Endothelial cell of umbilical vein (primary cell): Measurements from ENCODE around the gene SLCO2B1. TPM values are rescaled to one million over a fixed set of nuclear protein-coding genes. Genes with fewer than 3 reads are reported as not detected.

Source experiments
- BruUV-seq: library from RNA; stranded (reverse); fragments of 400-500 nt; replicated peaks from 2 replicates; lab custom pipeline; 2021; lab: Mats Ljungman, UMichigan
- CTCF ChIA-PET: fragments of 300-600, 350-600 bp; sonication (Branson Sonifier 250); formaldehyde crosslinking; loops from one replicate; lab custom pipeline; 2021; ENCODE audit warnings: antibody characterized with exemption, inconsistent platforms; lab: Charles Lee
- POLR2A ChIA-PET: fragments of 300-600, 350-600 bp; sonication (Branson Sonifier 250); formaldehyde crosslinking; loops from one replicate; lab custom pipeline; 2021; ENCODE audit warnings: antibody characterized with exemption, inconsistent platforms; lab: Charles Lee
- DNase-seq: peaks from one replicate; pipeline ENCODE4 v3.0.0-alpha.2; 2011; ENCODE audit warnings: low read depth, low spot score
- FAIRE-seq: peaks from 2 replicates; lab custom pipeline; 2011; peaks lifted over from hg19 to GRCh38; lab: Jason Lieb, UNC
- H2AFZ ChIP-seq: 2 replicates; pipeline ENCODE4 v1.6.0; 2012; ENCODE audit warnings: low read depth, low read length, control low read depth, inconsistent platforms
- H3K27ac ChIP-seq: 2 replicates; pipeline ENCODE4 v1.5.1; 2011; ENCODE audit warnings: low read depth, mild to moderate bottlenecking, control low read depth, low read length, moderate library complexity; ENCODE audit not compliant: insufficient read depth
- H3K27me3 ChIP-seq, 2 experiments: 2 replicates each; pipeline versions ENCODE4 v1.6.0 to v1.6.1; 2011; ENCODE audit warnings: low read length in 2 of 2, mixed read lengths in 1 of 2; ENCODE audit not compliant: control insufficient read depth in 2 of 2, insufficient read depth in 2 of 2
- H3K36me3 ChIP-seq, 2 experiments: 2 replicates in 1 of 2; 3 replicates in 1 of 2; pipeline ENCODE4 v1.5.1; 2011; ENCODE audit warnings: low read length in 2 of 2, mild to moderate bottlenecking in 1 of 2, moderate library complexity in 1 of 2; ENCODE audit not compliant: control insufficient read depth in 2 of 2, insufficient read depth in 2 of 2; ENCODE audit errors: extremely low read depth in 1 of 2
- H3K4me1 ChIP-seq: 3 replicates; pipeline ENCODE4 v1.5.1; 2011; ENCODE audit warnings: mild to moderate bottlenecking, low read length; ENCODE audit not compliant: control insufficient read depth, insufficient read depth; ENCODE audit errors: extremely low read depth
- H3K4me2 ChIP-seq: 2 replicates; pipeline ENCODE4 v1.6.1; 2011; ENCODE audit warnings: low read length, control low read depth, mixed read lengths; ENCODE audit not compliant: insufficient read depth
- H3K4me3 ChIP-seq, 3 experiments: fragments of 200-600 bp in 1 of 3; sonication (generic), shearing (Covaris generic) in 1 of 3; replicated peaks in 1 of 3; 2 replicates each; pipeline ENCODE4 v1.5.1; 2011 to 2016; ENCODE audit warnings: control low read depth in 3 of 3, low read length in 3 of 3, mild to moderate bottlenecking in 2 of 3, inconsistent platforms in 1 of 3, low read depth in 1 of 3, moderate library complexity in 1 of 3; ENCODE audit not compliant: insufficient read depth in 1 of 3
- H3K79me2 ChIP-seq: 2 replicates; pipeline ENCODE4 v1.6.0; 2012; ENCODE audit warnings: low read length, inconsistent platforms; ENCODE audit not compliant: control insufficient read depth, insufficient read depth
- H3K9ac ChIP-seq: replicated peaks from 2 replicates; pipeline ENCODE3; 2011; ENCODE audit warnings: low read length, control low read depth; ENCODE audit not compliant: insufficient read depth; ENCODE audit errors: extremely low read depth
- H3K9me1 ChIP-seq: replicated peaks from 3 replicates; pipeline ENCODE4 v1.6.0; 2011; ENCODE audit warnings: mild to moderate bottlenecking, low read length; ENCODE audit not compliant: control insufficient read depth, insufficient read depth; ENCODE audit errors: extremely low read depth
- H3K9me3 ChIP-seq: replicated peaks from 2 replicates; pipeline ENCODE4 v1.5.1; 2012; ENCODE audit warnings: low read length, inconsistent platforms; ENCODE audit not compliant: control insufficient read depth, insufficient read depth
- H4K20me1 ChIP-seq: replicated peaks from 2 replicates; pipeline ENCODE3; 2011; ENCODE audit warnings: mild to moderate bottlenecking, low read length; ENCODE audit not compliant: control insufficient read depth, insufficient read depth; ENCODE audit errors: extremely low read depth
- EZH2 ChIP-seq: IDR thresholded peaks from 2 replicates; pipeline ENCODE4 v1.6.1; 2012; ENCODE audit warnings: borderline replicate concordance, low read depth, mild to moderate bottlenecking, moderate library complexity, low read length, inconsistent platforms; ENCODE audit not compliant: severe bottlenecking
- FOS ChIP-seq: IDR thresholded peaks from 2 replicates; pipeline ENCODE4 v1.6.1; 2011; ENCODE audit warnings: mild to moderate bottlenecking, low read length, moderate library complexity, borderline replicate concordance; ENCODE audit not compliant: insufficient read depth
- GATA2 ChIP-seq: IDR thresholded peaks from 2 replicates; pipeline ENCODE4 v1.7.0; 2011; ENCODE audit warnings: low read depth, mild to moderate bottlenecking, moderate library complexity, mixed read lengths, low read length; ENCODE audit not compliant: insufficient read length, insufficient read depth
- JUN ChIP-seq: IDR thresholded peaks from 2 replicates; pipeline ENCODE4 v1.6.1; 2011; ENCODE audit warnings: borderline replicate concordance, low read depth; ENCODE audit not compliant: insufficient read length, insufficient read depth
- MAX ChIP-seq: IDR thresholded peaks from 2 replicates; pipeline ENCODE4 v1.6.1; 2011; ENCODE audit not compliant: insufficient read depth, insufficient read length
- MYC ChIP-seq: IDR thresholded peaks from one replicate; pipeline ENCODE4 v1.6.1; 2011; ENCODE audit warnings: mild to moderate bottlenecking, low read depth, low read length
- POLR2A ChIP-seq: IDR thresholded peaks from 2 replicates; pipeline ENCODE4 v1.6.1; 2012; ENCODE audit warnings: low read depth, mild to moderate bottlenecking, control low read depth, low read length
- POLR2AphosphoS5 ChIP-seq: IDR thresholded peaks from 2 replicates; pipeline ENCODE4 v1.6.1; 2012; ENCODE audit warnings: low read depth, mild to moderate bottlenecking, control low read depth, low read length, moderate library complexity; ENCODE audit not compliant: insufficient read depth
- dilution Hi-C: fragments of 300-500 bp; cut with MboI; formaldehyde crosslinking; loops from one replicate; pipeline ENCODE4 v1.15.0; 2019; ENCODE audit warnings: low sequenced_read_pairs; ENCODE audit not compliant: extremely low pct_ligation_motif_present
- intact Hi-C: fragments of 100-400 bp; cut with micrococcal nuclease; formaldehyde crosslinking; loops from one replicate; pipeline ENCODE4 v1.10.0; 2022
- polyA plus RNA-seq, 4 experiments: library from polyadenylated mRNA; depleted of rRNA in 3 of 4; stranded (reverse) in 3 of 4; unstranded in 1 of 4; fragments of >200 nt; gene quantifications; 2 replicates each; pipeline versions ENCODE4 v1.2.1 to v1.2.3, GENCODE V29; 2011 to 2012; ENCODE audit warnings: missing spikeins in 1 of 4
- total RNA-seq: library from RNA; stranded (reverse); gene quantifications from 2 replicates; pipeline ENCODE4 v1.2.3, GENCODE V29; 2021
- TF ChIP-seq, protein P1 (sequence below), 2 donors: IDR thresholded peaks; 1 replicate in 1 of 2; 2 replicates in 1 of 2; pipeline ENCODE4 v1.5.1; 2011; ENCODE audit warnings: low read length in 2 of 2, mild to moderate bottlenecking in 2 of 2, moderate library complexity in 2 of 2, control low read depth in 1 of 2, inconsistent platforms in 1 of 2, low read depth in 1 of 2; ENCODE audit not compliant: insufficient read depth in 1 of 2; ENCODE audit errors: extremely low read depth in 1 of 2

SLCO2B1 gene
- total and polyA plus RNA-seq, 2 donors (not counting 3 experiments of a cell fraction or from before 2014, with no cell fraction given): 0.04 TPM; not detected in 1

GRCh38 chr11:75246006-75246670, 95.2 kb downstream of the SLCO2B1 start:
- intact Hi-C loops (no loop called here), dilution Hi-C loops (no loop called here)
- no peak for FAIRE-seq
- H3K4me1 ChIP-seq: peaks cover 3% of the 10 kb centered on the region
- no peaks in the 10 kb centered on the region for H3K9me1 ChIP-seq
- no peaks in the 10 kb centered on the region for H3K79me2 ChIP-seq
- H3K27ac ChIP-seq: no peak overlapping the region
- peaks cover 26 to 33% of the 10 kb centered on the region in 2 experiments for H3K27me3 ChIP-seq
- no peak for DNase-seq
- TF ChIP-seq MYC: no peak
- TF ChIP-seq POLR2A: no peak
- no peak for TF ChIP-seq FOS
- no peak overlapping the region for H3K4me2 ChIP-seq
- no TSS peak for BruUV-seq
- H3K9ac ChIP-seq: no peak overlapping the region
- no peak overlapping the region for H2AFZ ChIP-seq
- POLR2A ChIA-PET: no interaction called here
- no peaks in the 10 kb centered on the region for H4K20me1 ChIP-seq
- no peaks in the 10 kb centered on the region for H3K9me3 ChIP-seq
- H3K36me3 ChIP-seq: no peaks in the 10 kb centered on the region
- CTCF ChIA-PET: interaction anchor here (1.3 to 9.5 kb wide), 6 partner anchors 32 to 314 kb away, joined by 4 to 507 read pairs (median 9); no protein-coding TSS in a partner anchor
- no peak overlapping the region for H3K4me3 ChIP-seq

DNA sequence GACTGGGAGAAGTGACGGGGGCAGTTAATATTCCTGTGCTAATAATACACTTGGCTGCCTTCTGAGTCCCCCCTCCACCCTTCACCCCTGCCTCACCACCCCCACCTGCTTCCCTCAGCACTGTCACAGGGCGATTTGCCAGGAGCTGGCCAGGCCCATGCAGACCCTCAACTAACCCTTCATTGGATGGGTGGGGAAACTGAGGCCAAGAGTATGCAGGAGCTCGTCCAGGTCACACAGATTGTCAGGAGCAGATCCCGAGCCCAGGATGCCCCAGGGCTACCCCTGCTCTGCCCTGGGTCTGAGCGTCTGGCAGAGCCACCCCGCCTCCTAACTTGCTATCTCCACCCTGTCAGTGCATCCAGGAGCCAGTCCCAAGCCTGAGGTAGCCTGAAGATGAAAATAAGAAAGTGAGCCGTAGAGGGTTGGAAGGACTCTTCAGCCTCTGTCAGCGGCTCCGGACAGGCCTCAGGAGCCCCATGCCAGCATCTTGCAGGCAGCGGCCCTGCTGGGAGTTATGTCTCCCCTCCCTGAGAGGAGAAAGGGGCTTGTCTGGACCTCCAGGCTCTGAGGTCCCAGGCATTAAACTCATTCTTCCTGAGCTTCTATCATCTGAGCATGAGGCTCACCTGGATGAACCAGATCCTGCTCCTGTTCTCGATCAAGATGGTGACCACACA, 95.9 kb downstream of the SLCO2B1 start:
- FAIRE-seq (no peak), DNase-seq (no peak)
- no TSS peak for BruUV-seq
- Histone ChIP-seq H3K4me3 (no peak overlapping the region), H3K27ac (no peak overlapping the region), H3K9me3 (no peaks in the 10 kb centered on the region), H3K9ac (no peak overlapping the region), H3K27me3 (peaks cover 26 to 33% of the 10 kb centered on the region in 2 experiments), H3K4me2 (no peak overlapping the region), H3K9me1 (no peaks in the 10 kb centered on the region), H3K4me1 (peaks cover 3% of the 10 kb centered on the region), H2AFZ (no peak overlapping the region), H4K20me1 (no peaks in the 10 kb centered on the region), H3K36me3 (no peaks in the 10 kb centered on the region), H3K79me2 (no peaks in the 10 kb centered on the region)
- dilution Hi-C loops (no loop called here), intact Hi-C loops (no loop called here)
- POLR2A ChIA-PET: no interaction called here
- CTCF ChIA-PET: interaction anchor here (1.3 to 9.5 kb wide), 7 partner anchors 8 to 315 kb away, joined by 4 to 507 read pairs (median 15); no protein-coding TSS in a partner anchor
- TF ChIP-seq JUN (no peak), EZH2 (no peak), POLR2AphosphoS5 (no peak), MAX (no peak), GATA2 (no peak), MYC (no peak), POLR2A (no peak), FOS (no peak)
- TF ChIP-seq, protein P1, sequence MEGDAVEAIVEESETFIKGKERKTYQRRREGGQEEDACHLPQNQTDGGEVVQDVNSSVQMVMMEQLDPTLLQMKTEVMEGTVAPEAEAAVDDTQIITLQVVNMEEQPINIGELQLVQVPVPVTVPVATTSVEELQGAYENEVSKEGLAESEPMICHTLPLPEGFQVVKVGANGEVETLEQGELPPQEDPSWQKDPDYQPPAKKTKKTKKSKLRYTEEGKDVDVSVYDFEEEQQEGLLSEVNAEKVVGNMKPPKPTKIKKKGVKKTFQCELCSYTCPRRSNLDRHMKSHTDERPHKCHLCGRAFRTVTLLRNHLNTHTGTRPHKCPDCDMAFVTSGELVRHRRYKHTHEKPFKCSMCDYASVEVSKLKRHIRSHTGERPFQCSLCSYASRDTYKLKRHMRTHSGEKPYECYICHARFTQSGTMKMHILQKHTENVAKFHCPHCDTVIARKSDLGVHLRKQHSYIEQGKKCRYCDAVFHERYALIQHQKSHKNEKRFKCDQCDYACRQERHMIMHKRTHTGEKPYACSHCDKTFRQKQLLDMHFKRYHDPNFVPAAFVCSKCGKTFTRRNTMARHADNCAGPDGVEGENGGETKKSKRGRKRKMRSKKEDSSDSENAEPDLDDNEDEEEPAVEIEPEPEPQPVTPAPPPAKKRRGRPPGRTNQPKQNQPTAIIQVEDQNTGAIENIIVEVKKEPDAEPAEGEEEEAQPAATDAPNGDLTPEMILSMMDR (IDR thresholded peaks at IDR 0.05; ENCODE audit: extremely low read depth in 1 of 2, insufficient read depth in 1 of 2, low read depth in 1 of 2, low read length in 2 of 2): no peak
